ENCODE data around the gene SIRPA. TPM values are rescaled to one million over a fixed set of nuclear protein-coding genes. Genes with fewer than 3 reads are reported as not detected.

Gene SIRPA
- total RNA-seq, 1 donor from 2014 or later = 15.1 TPM

- ATAC-seq = peak; percentile 90
These were observed 39.7 kb downstream of the SIRPA start for GRCh38 chr20:1934721-1935573.

GRCh38 chr20:1935696-1936366 is 40.6 kb downstream of the SIRPA start:
- ATAC-seq = no peak

- no peak for ATAC-seq
These were observed 42.2 kb downstream of the SIRPA start for GRCh38 chr20:1937316-1937976.

- no peak for ATAC-seq
These were observed 43.5 kb downstream of the SIRPA start for GRCh38 chr20:1938464-1939269.

GRCh38 chr20:1939270-1939595 is 44.0 kb downstream of the SIRPA start:
- no peak for ATAC-seq

GRCh38 chr20:1940581-1940980 is 45.4 kb downstream of the SIRPA start:
- no peak for ATAC-seq

- ATAC-seq = peak; percentile 20
These were observed 46.0 kb downstream of the SIRPA start for GRCh38 chr20:1941226-1941625.

- ATAC-seq = no peak
These were observed 46.9 kb downstream of the SIRPA start for GRCh38 chr20:1942061-1942460.

- ATAC-seq = no peak
These were observed 47.5 kb downstream of the SIRPA start for GRCh38 chr20:1942486-1943274.

- ATAC-seq = peak; percentile 93
These were observed 48.2 kb downstream of the SIRPA start for GRCh38 chr20:1943275-1944002.

- ATAC-seq = peak; percentile 32
These were observed 49.3 kb downstream of the SIRPA start for GRCh38 chr20:1944345-1945091.

GRCh38 chr20:1945134-1945618 is 50.0 kb downstream of the SIRPA start:
- no peak for ATAC-seq

- ATAC-seq = no peak
These were observed 50.5 kb downstream of the SIRPA start for GRCh38 chr20:1945660-1946059.

- ATAC-seq = no peak
These were observed 51.2 kb downstream of the SIRPA start for GRCh38 chr20:1946442-1946761.

- peak; percentile 27 for ATAC-seq
These were observed 51.7 kb downstream of the SIRPA start for GRCh38 chr20:1946762-1947534.

- ATAC-seq = no peak
These were observed 52.3 kb downstream of the SIRPA start for GRCh38 chr20:1947535-1947846.

- ATAC-seq = no peak
These were observed 54.3 kb downstream of the SIRPA start for GRCh38 chr20:1949347-1950100.

- ATAC-seq = no peak
These were observed 55.6 kb downstream of the SIRPA start for GRCh38 chr20:1950836-1951235.
